Trophoblast cell (in vitro differentiated cells and primary cell): Measurements from ENCODE around the gene HACD3.
A peak's percentile ranks its signal among the peaks of the same experiment; 100 is the strongest.
"Not testable (repeated sequence)": the region's sequence is repeated elsewhere in the genome, so short reads cannot be mapped to it uniquely, and the experiment has no call there.

ENCODE experiments used
- DNase-seq, 2 donors: peaks; one replicate each; pipeline ENCODE4 v3.0.0-alpha.2; 2016
- H2AFZ ChIP-seq: 2 replicates; pipeline ENCODE4 v1.6.1; 2013; ENCODE audit warnings: low read length, moderate library complexity, mild to moderate bottlenecking; ENCODE audit not compliant: insufficient read depth, poor library complexity
- H2AK5ac ChIP-seq: 2 replicates; pipeline ENCODE4 v1.6.1; 2013; ENCODE audit warnings: mild to moderate bottlenecking, low read length
- H2BK120ac ChIP-seq: 2 replicates; pipeline ENCODE4 v1.6.1; 2013; ENCODE audit warnings: low read length, mild to moderate bottlenecking, moderate library complexity; ENCODE audit not compliant: insufficient read depth, poor library complexity
- H2BK12ac ChIP-seq: 2 replicates; pipeline ENCODE4 v1.6.1; 2013; ENCODE audit warnings: mild to moderate bottlenecking, low read length, moderate library complexity
- H2BK5ac ChIP-seq: 2 replicates; pipeline ENCODE4 v1.6.1; 2013; ENCODE audit warnings: low read length, low read depth, moderate library complexity, mild to moderate bottlenecking; ENCODE audit not compliant: poor library complexity
- H3K14ac ChIP-seq: 2 replicates; pipeline ENCODE4 v1.6.1; 2013; ENCODE audit warnings: mild to moderate bottlenecking, low read length
- H3K18ac ChIP-seq: 2 replicates; pipeline ENCODE4 v1.6.1; 2013; ENCODE audit warnings: mild to moderate bottlenecking, low read length
- H3K23ac ChIP-seq: 2 replicates; pipeline ENCODE4 v1.6.1; 2013; ENCODE audit warnings: low read length
- H3K27ac ChIP-seq: 2 replicates; pipeline ENCODE4 v1.5.1; 2013; ENCODE audit warnings: low read depth, mild to moderate bottlenecking, inconsistent platforms, low read length, moderate library complexity
- H3K27me3 ChIP-seq: 2 replicates; pipeline ENCODE4 v1.6.1; 2013; ENCODE audit warnings: inconsistent platforms, mild to moderate bottlenecking, low read length, moderate library complexity; ENCODE audit not compliant: insufficient read depth
- H3K36me3 ChIP-seq, 2 experiments: 1 replicate in 1 of 2; 2 replicates in 1 of 2; pipeline ENCODE4 v1.6.1; 2013; ENCODE audit warnings: low read length in 2 of 2, mild to moderate bottlenecking in 2 of 2, moderate library complexity in 1 of 2; ENCODE audit not compliant: insufficient read depth in 2 of 2, control insufficient read depth in 1 of 2
- H3K4ac ChIP-seq: 2 replicates; pipeline ENCODE4 v1.6.1; 2013; ENCODE audit warnings: low read depth, mild to moderate bottlenecking, low read length, moderate library complexity
- H3K4me1 ChIP-seq, 2 experiments: 1 replicate in 1 of 2; 2 replicates in 1 of 2; pipeline ENCODE4 v1.6.1; 2013; ENCODE audit warnings: low read length in 2 of 2, mild to moderate bottlenecking in 2 of 2, moderate library complexity in 1 of 2; ENCODE audit not compliant: insufficient read depth in 2 of 2, control insufficient read depth in 1 of 2
- H3K4me2 ChIP-seq: 2 replicates; pipeline ENCODE4 v1.6.1; 2013; ENCODE audit warnings: inconsistent platforms, mild to moderate bottlenecking, low read length, moderate library complexity
- H3K4me3 ChIP-seq: 2 replicates; pipeline ENCODE4 v1.5.1; 2013; ENCODE audit warnings: mild to moderate bottlenecking, low read depth, low read length, inconsistent platforms
- H3K79me1 ChIP-seq: one replicate; pipeline ENCODE4 v1.6.1; 2013; ENCODE audit warnings: low read length
- H3K79me2 ChIP-seq: 2 replicates; pipeline ENCODE4 v1.6.1; 2013; ENCODE audit warnings: low read length, mild to moderate bottlenecking; ENCODE audit not compliant: control insufficient read depth, insufficient read depth, poor library complexity
- H3K9ac ChIP-seq: 2 replicates; pipeline ENCODE4 v1.6.1; 2013; ENCODE audit warnings: mild to moderate bottlenecking, low read length
- H3K9me3 ChIP-seq: 2 replicates; pipeline ENCODE4 v1.6.1; 2013; ENCODE audit warnings: low read depth, mild to moderate bottlenecking, control low read depth, inconsistent platforms, low read length; ENCODE audit not compliant: insufficient read depth
- H4K12ac ChIP-seq: 2 replicates; pipeline ENCODE4 v1.6.1; 2013; ENCODE audit warnings: low read depth, mild to moderate bottlenecking, low read length, moderate library complexity
- H4K8ac ChIP-seq: 2 replicates; pipeline ENCODE4 v1.6.1; 2013; ENCODE audit warnings: low read depth, mild to moderate bottlenecking, low read length, moderate library complexity
- H4K91ac ChIP-seq: one replicate; pipeline ENCODE4 v1.6.1; 2013; ENCODE audit warnings: low read depth, mild to moderate bottlenecking, low read length, moderate library complexity
- WGBS: extraction: QIAGEN DNeasy Blood & Tissue Kit; methylation state at CpG from one replicate; pipeline ENCODE4 v1.1.7; 2013; ENCODE audit warnings: missing lambda C conversion rate; ENCODE audit not compliant: insufficient read length, insufficient coverage; ENCODE audit errors: extremely low coverage; 5-methylcytosine and 5-hydroxymethylcytosine counted together

Gene HACD3

DNA sequence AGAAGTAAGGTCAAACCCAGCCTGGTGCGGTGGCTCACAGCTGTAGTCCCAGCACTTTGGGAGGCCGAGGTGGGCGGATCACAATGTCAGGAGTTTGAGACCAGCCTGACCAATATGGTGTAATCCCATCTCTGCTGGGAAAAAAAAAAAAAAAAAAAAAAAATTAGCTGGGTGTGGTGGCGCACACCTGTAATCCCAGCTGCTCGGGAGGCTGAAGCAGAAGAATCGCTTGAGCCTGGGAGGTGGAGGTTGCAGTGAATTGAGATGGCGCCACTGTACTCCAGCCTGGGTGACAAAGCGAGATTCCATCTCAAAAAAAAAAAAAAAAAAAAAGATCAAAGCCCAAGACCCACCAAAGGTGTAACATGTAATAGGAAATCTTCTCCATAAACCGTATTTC lies 19.0 kb downstream of the HACD3 start:
- not testable (repeated sequence) for H3K27me3 ChIP-seq, H2AK5ac ChIP-seq, H4K8ac ChIP-seq, H3K36me3 ChIP-seq, H2AFZ ChIP-seq, H2BK120ac ChIP-seq, H3K4me3 ChIP-seq, H3K14ac ChIP-seq, H3K4me1 ChIP-seq, H3K79me1 ChIP-seq, H4K12ac ChIP-seq, H3K23ac ChIP-seq, H3K79me2 ChIP-seq, H2BK5ac ChIP-seq, H4K91ac ChIP-seq, DNase-seq, H3K9ac ChIP-seq, H3K9me3 ChIP-seq, H2BK12ac ChIP-seq, H3K27ac ChIP-seq, H3K4me2 ChIP-seq, H3K4ac ChIP-seq, H3K18ac ChIP-seq
- WGBS, result no CpG with 5 or more reads among the region's 9 CpGs

DNA sequence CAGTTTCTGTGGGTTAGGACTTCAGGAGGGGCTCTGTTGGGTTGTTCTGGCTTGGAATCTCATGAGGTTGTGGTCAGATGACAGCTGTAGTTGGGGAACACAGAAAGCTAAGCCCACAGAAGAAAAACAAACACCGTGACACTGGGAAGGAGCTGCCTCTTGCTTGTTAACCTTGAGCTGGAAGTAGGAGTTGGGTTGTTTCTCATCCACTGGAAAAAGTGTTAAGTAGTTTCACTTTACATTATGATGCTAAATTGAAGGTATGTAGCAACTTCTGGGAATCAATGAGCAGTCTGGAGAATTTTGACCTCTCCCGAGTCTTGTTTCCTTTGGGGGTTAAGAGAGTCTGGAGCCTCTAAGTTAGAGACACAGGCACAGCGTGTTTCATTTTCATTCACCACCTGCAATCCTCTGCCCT lies 20.4 kb downstream of the HACD3 start:
- H4K12ac ChIP-seq, result no peak overlapping the region
- no peak overlapping the region for H3K23ac ChIP-seq
- H3K9me3 ChIP-seq, result no peaks in the 10 kb centered on the region
- H2AFZ ChIP-seq, result no peak overlapping the region
- H3K27me3 ChIP-seq, result no peaks in the 10 kb centered on the region
- H3K79me1 ChIP-seq, result no peaks in the 10 kb centered on the region
- DNase-seq, result no peak
- WGBS, result no CpG with 5 or more reads among the region's 3 CpGs
- H4K8ac ChIP-seq, result no peak overlapping the region
- peaks cover under 1 to 2% of the 10 kb centered on the region in 2 experiments for H3K36me3 ChIP-seq
- no peak overlapping the region for H3K4me3 ChIP-seq
- H3K79me2 ChIP-seq, result peaks cover 5% of the 10 kb centered on the region
- no peak overlapping the region for H2BK5ac ChIP-seq
- no peak overlapping the region for H3K4me2 ChIP-seq
- no peak overlapping the region for H4K91ac ChIP-seq
- no peaks in the 10 kb centered on the region for H3K4me1 ChIP-seq
- H2BK12ac ChIP-seq, result no peak overlapping the region
- no peak overlapping the region for H3K18ac ChIP-seq
- H2BK120ac ChIP-seq, result no peak overlapping the region
- H3K14ac ChIP-seq, result no peak overlapping the region
- no peak overlapping the region for H3K27ac ChIP-seq
- H2AK5ac ChIP-seq, result no peak overlapping the region
- H3K4ac ChIP-seq, result peak overlapping the region; percentile 75
- no peak overlapping the region for H3K9ac ChIP-seq

DNA sequence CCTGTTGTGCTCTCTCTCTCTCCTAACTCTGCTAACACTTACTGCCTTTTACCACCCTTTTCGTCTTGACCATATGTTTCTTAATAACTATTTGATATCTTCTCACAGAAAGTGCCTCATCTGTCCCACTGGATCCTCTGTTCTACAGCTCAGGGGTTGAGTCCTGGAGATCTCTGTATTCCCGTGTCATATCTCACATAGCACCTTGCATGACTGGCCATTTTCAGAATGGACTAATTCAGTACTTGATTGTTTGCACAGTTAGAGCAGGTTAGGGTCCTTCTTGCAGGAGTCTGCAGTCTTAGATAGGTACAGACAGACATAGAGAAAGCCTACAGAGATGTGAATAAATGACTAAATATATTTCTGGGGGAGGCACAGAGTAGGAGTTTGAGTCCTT lies 20.9 kb downstream of the HACD3 start:
- Histone ChIP-seq H3K79me2 (peaks cover 4% of the 10 kb centered on the region), H3K18ac (no peak overlapping the region), H2BK5ac (no peak overlapping the region), H3K9me3 (no peaks in the 10 kb centered on the region), H3K27ac (no peak overlapping the region), H3K79me1 (no peaks in the 10 kb centered on the region), H2BK12ac (no peak overlapping the region), H4K12ac (no peak overlapping the region), H3K36me3 (peaks cover 2 to 4% of the 10 kb centered on the region in 2 experiments), H2AK5ac (no peak overlapping the region), H2BK120ac (no peak overlapping the region), H2AFZ (no peak overlapping the region), H4K91ac (no peak overlapping the region), H3K27me3 (no peaks in the 10 kb centered on the region), H3K4me1 (no peaks in the 10 kb centered on the region), H3K4me3 (no peak overlapping the region), H4K8ac (no peak overlapping the region), H3K23ac (no peak overlapping the region), H3K4me2 (no peak overlapping the region), H3K14ac (no peak overlapping the region), H3K9ac (no peak overlapping the region), H3K4ac (no peak overlapping the region)
- no CpG with 5 or more reads among the region's 2 CpGs for WGBS
- DNase-seq, result no peak

- not testable (repeated sequence) for H4K12ac ChIP-seq, H2AFZ ChIP-seq, H3K18ac ChIP-seq, H2BK12ac ChIP-seq, H3K79me1 ChIP-seq, H2AK5ac ChIP-seq, H2BK5ac ChIP-seq, H3K9ac ChIP-seq, DNase-seq, H3K27me3 ChIP-seq, H3K14ac ChIP-seq, H4K8ac ChIP-seq, H2BK120ac ChIP-seq, H3K27ac ChIP-seq, H3K79me2 ChIP-seq, H3K4me1 ChIP-seq, H3K9me3 ChIP-seq, H3K4ac ChIP-seq, H3K4me2 ChIP-seq, H3K36me3 ChIP-seq, H3K23ac ChIP-seq, H4K91ac ChIP-seq, H3K4me3 ChIP-seq
- no CpG with 5 or more reads among the region's 6 CpGs for WGBS
These were observed 22.6 kb downstream of the HACD3 start for GRCh38 chr15:65552851-65553250.
